ENCODE data around the gene CCN5.

CCN5 gene

DNA sequence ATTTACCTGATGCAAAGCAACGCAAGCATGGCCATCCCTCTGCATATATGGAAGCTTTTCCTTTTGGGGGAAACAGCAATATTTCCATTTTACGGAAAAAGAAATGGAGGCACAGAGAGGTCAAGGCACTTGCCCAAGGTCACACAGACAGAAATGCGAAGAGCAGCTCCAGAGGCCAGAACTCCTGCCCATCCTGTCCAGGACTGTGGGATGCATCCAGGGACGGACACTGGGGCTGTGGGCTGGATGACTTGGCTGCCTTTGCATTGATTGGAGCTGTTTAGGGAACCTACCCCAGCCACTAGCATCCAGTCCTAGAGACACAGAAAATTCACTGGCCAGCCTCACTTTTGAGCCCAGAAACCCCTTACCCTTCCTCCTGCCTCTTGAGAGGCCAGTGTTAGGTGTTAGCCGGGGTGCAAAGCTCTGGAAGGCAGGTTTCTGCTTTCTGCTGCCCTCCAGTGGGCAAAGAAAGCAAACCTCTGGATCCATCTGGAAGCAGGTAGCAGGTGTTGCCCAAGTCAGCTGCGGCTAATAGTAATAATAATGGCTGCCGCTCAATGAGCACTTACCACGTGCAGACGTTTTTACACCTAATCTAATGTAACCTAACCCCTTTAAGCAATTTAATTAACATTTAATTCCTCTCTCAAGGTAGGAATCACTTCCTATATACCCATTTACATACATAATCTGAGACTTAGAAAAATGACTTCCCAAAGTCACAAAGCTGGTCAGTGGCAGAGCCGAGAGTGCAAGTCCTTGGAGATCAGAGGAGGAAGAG lies 31.7 kb upstream of the CCN5 start:
- Histone ChIP-seq H2BK12ac (ENCODE audit: low read length in 2 of 2) (no peak overlapping the region), H2AFZ (ENCODE audit: low read depth, low read length) (no peak overlapping the region), H3K4me1 (ENCODE audit: control insufficient read depth, insufficient read depth, low read depth, low read length) (peaks cover 2% of the 10 kb centered on the region), H3K27ac (ENCODE audit: low read length, poor library complexity, severe bottlenecking) (no peak overlapping the region), H4K91ac (ENCODE audit: low read length) (no peak overlapping the region), H3K36me3 (ENCODE audit: control insufficient read depth in 1 of 2, insufficient read depth in 2 of 2, low read depth in 1 of 2, low read length in 2 of 2) (no peaks in the 10 kb centered on the region), H3K4ac (ENCODE audit: low read depth in 1 of 2, low read length in 2 of 2) (no peak overlapping the region), H4K8ac (ENCODE audit: low read length) (no peak overlapping the region), H2BK120ac (ENCODE audit: low read depth, low read length) (no peak overlapping the region), H3K23ac (ENCODE audit: low read length in 2 of 2) (no peak overlapping the region), H2AK5ac (ENCODE audit: low read length, severe bottlenecking) (no peak overlapping the region), H3K9me3 (ENCODE audit: control insufficient read depth, low read length) (no peaks in the 10 kb centered on the region), H2BK15ac (ENCODE audit: low read depth, poor library complexity, severe bottlenecking) (no peak overlapping the region), H3K14ac (ENCODE audit: low read length in 2 of 2) (no peak overlapping the region), H3K4me3 (ENCODE audit: insufficient read depth in 1 of 2, low read depth in 1 of 2, low read length in 2 of 2) (no peak overlapping the region), H3K18ac (ENCODE audit: low read depth in 1 of 2, low read length in 2 of 2) (no peak overlapping the region), H3K27me3 (ENCODE audit: control insufficient read depth in 1 of 2, insufficient read depth in 1 of 2, low read length in 2 of 2) (peaks cover 0 to 3% of the 10 kb centered on the region in 2 experiments), H2BK5ac (ENCODE audit: low read depth, low read length, poor library complexity, severe bottlenecking) (no peak overlapping the region), H3K4me2 (ENCODE audit: low read length, poor library complexity, severe bottlenecking) (no peak overlapping the region), H3K9ac (ENCODE audit: low read length) (no peak overlapping the region), H3K79me1 (replicated peaks; ENCODE audit: low read length, poor library complexity, severe bottlenecking) (no peaks in the 10 kb centered on the region)
- peak; percentile 62 for DNase-seq
- WGBS, result 42% methylated on average over 10 of the region's 10 CpGs

GRCh38 chr20:44684047-44684967 lies 30.9 kb upstream of the CCN5 start:
- WGBS, result 80% methylated on average over 5 of the region's 6 CpGs
- no peak overlapping the region for H3K27ac ChIP-seq (ENCODE audit: low read length, poor library complexity, severe bottlenecking)
- H3K4me3 ChIP-seq (ENCODE audit: insufficient read depth in 1 of 2, low read depth in 1 of 2, low read length in 2 of 2), result no peak overlapping the region

DNA sequence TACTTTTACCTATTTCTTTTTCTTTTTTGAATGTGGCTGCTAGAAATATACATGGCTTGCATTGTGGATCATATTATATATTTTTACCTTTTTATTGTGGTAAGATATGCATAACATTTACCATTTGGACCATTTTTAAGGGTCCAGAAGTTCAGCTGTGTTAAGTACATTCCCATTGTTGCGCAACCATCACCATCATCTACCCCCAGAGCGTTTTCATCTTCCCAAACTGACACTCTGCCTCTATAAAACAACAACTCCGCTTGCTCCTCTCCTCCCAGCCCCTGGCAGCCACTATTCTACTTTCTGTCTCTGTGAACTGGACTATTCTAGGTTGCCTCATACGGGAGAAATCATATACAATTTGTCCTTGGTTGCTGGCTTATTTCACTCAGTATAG lies 28.2 kb upstream of the CCN5 start:
- H2AK5ac ChIP-seq (ENCODE audit: low read length, severe bottlenecking), result no peak overlapping the region
- H3K4me2 ChIP-seq (ENCODE audit: low read length, poor library complexity, severe bottlenecking), result no peak overlapping the region
- DNase-seq, result no peak
- H3K4ac ChIP-seq (ENCODE audit: low read depth in 1 of 2, low read length in 2 of 2), result no peak overlapping the region
- H3K9me3 ChIP-seq (ENCODE audit: control insufficient read depth, low read length), result no peaks in the 10 kb centered on the region
- no peak overlapping the region for H3K23ac ChIP-seq (ENCODE audit: low read length in 2 of 2)
- H3K9ac ChIP-seq (ENCODE audit: low read length), result no peak overlapping the region
- no peak overlapping the region for H3K4me3 ChIP-seq (ENCODE audit: insufficient read depth in 1 of 2, low read depth in 1 of 2, low read length in 2 of 2)
- no peak overlapping the region for H2BK12ac ChIP-seq (ENCODE audit: low read length in 2 of 2)
- no peak overlapping the region for H2AFZ ChIP-seq (ENCODE audit: low read depth, low read length)
- H2BK5ac ChIP-seq (ENCODE audit: low read depth, low read length, poor library complexity, severe bottlenecking), result no peak overlapping the region
- no peak overlapping the region for H2BK15ac ChIP-seq (ENCODE audit: low read depth, poor library complexity, severe bottlenecking)
- H4K8ac ChIP-seq (ENCODE audit: low read length), result no peak overlapping the region
- no peaks in the 10 kb centered on the region for H3K4me1 ChIP-seq (ENCODE audit: control insufficient read depth, insufficient read depth, low read depth, low read length)
- WGBS, result 88% methylated on average over 4 of the region's 4 CpGs
- no peak overlapping the region for H4K91ac ChIP-seq (ENCODE audit: low read length)
- no peak overlapping the region for H3K14ac ChIP-seq (ENCODE audit: low read length in 2 of 2)
- H3K27me3 ChIP-seq (ENCODE audit: control insufficient read depth in 1 of 2, insufficient read depth in 1 of 2, low read length in 2 of 2), result peaks cover 0 to 3% of the 10 kb centered on the region in 2 experiments
- no peaks in the 10 kb centered on the region for H3K79me1 ChIP-seq (replicated peaks; ENCODE audit: low read length, poor library complexity, severe bottlenecking)
- no peak overlapping the region for H2BK120ac ChIP-seq (ENCODE audit: low read depth, low read length)
- H3K36me3 ChIP-seq (ENCODE audit: control insufficient read depth in 1 of 2, insufficient read depth in 2 of 2, low read depth in 1 of 2, low read length in 2 of 2), result no peaks in the 10 kb centered on the region
- no peak overlapping the region for H3K27ac ChIP-seq (ENCODE audit: low read length, poor library complexity, severe bottlenecking)
- H3K18ac ChIP-seq (ENCODE audit: low read depth in 1 of 2, low read length in 2 of 2), result no peak overlapping the region

More at GRCh38 chr20:44684047-44684967, 30.9 kb upstream of the CCN5 start:
- no peak for DNase-seq
- Histone ChIP-seq H3K79me1 (replicated peaks; ENCODE audit: low read length, poor library complexity, severe bottlenecking) (no peaks in the 10 kb centered on the region), H2AK5ac (ENCODE audit: low read length, severe bottlenecking) (no peak overlapping the region), H4K91ac (ENCODE audit: low read length) (no peak overlapping the region), H3K9ac (ENCODE audit: low read length) (peak overlapping the region; percentile 68), H2BK12ac (ENCODE audit: low read length in 2 of 2) (no peak overlapping the region), H3K4ac (ENCODE audit: low read depth in 1 of 2, low read length in 2 of 2) (no peak overlapping the region), H2BK120ac (ENCODE audit: low read depth, low read length) (no peak overlapping the region), H3K36me3 (ENCODE audit: control insufficient read depth in 1 of 2, insufficient read depth in 2 of 2, low read depth in 1 of 2, low read length in 2 of 2) (no peaks in the 10 kb centered on the region), H3K14ac (ENCODE audit: low read length in 2 of 2) (no peak overlapping the region), H2AFZ (ENCODE audit: low read depth, low read length) (no peak overlapping the region), H3K9me3 (ENCODE audit: control insufficient read depth, low read length) (no peaks in the 10 kb centered on the region), H3K18ac (ENCODE audit: low read depth in 1 of 2, low read length in 2 of 2) (peak overlapping the region in 1 of 2 experiments; percentile 14), H2BK15ac (ENCODE audit: low read depth, poor library complexity, severe bottlenecking) (no peak overlapping the region), H3K27me3 (ENCODE audit: control insufficient read depth in 1 of 2, insufficient read depth in 1 of 2, low read length in 2 of 2) (peaks cover 0 to 3% of the 10 kb centered on the region in 2 experiments), H2BK5ac (ENCODE audit: low read depth, low read length, poor library complexity, severe bottlenecking) (no peak overlapping the region), H4K8ac (ENCODE audit: low read length) (no peak overlapping the region), H3K23ac (ENCODE audit: low read length in 2 of 2) (no peak overlapping the region), H3K4me1 (ENCODE audit: control insufficient read depth, insufficient read depth, low read depth, low read length) (no peaks in the 10 kb centered on the region), H3K4me2 (ENCODE audit: low read length, poor library complexity, severe bottlenecking) (no peak overlapping the region)

DNA sequence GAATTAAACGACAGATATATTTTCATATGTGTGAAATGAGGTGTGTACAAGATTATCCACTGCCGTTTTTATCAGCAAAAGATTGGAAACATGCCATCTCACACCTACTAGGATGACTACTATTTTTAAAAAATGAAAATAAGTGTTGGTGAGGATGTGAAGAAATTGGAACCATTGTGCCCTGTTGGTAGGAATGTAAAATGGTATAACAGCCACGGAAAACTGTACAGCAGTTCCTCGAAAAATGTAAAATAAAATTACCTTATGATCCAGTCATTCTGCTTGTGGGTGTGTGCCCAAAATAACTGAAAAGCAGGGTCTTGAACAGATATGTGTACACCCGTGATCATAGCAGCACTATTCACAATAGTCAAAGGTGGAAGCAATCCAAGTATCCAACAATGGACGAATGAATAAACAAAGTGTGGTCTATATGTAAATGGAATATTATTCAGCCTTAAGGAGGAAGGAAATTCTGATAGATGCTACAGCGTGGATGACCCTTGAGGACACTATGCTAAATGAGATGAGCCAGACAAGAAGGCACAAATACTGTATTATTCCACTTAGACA lies 27.0 kb upstream of the CCN5 start:
- no peak overlapping the region for H3K4ac ChIP-seq (ENCODE audit: low read depth in 1 of 2, low read length in 2 of 2)
- no peak overlapping the region for H3K23ac ChIP-seq (ENCODE audit: low read length in 2 of 2)
- H3K9me3 ChIP-seq (ENCODE audit: control insufficient read depth, low read length), result no peaks in the 10 kb centered on the region
- H3K36me3 ChIP-seq (ENCODE audit: control insufficient read depth in 1 of 2, insufficient read depth in 2 of 2, low read depth in 1 of 2, low read length in 2 of 2), result no peaks in the 10 kb centered on the region
- no peak overlapping the region for H2BK5ac ChIP-seq (ENCODE audit: low read depth, low read length, poor library complexity, severe bottlenecking)
- 98% methylated on average over 5 of the region's 7 CpGs for WGBS
- no peak overlapping the region for H2AFZ ChIP-seq (ENCODE audit: low read depth, low read length)
- no peak overlapping the region for H3K4me3 ChIP-seq (ENCODE audit: insufficient read depth in 1 of 2, low read depth in 1 of 2, low read length in 2 of 2)
- H3K27me3 ChIP-seq (ENCODE audit: control insufficient read depth in 1 of 2, insufficient read depth in 1 of 2, low read length in 2 of 2), result no peaks in the 10 kb centered on the region
- H2BK15ac ChIP-seq (ENCODE audit: low read depth, poor library complexity, severe bottlenecking), result no peak overlapping the region
- H3K27ac ChIP-seq (ENCODE audit: low read length, poor library complexity, severe bottlenecking), result no peak overlapping the region
- no peak overlapping the region for H2BK12ac ChIP-seq (ENCODE audit: low read length in 2 of 2)
- no peaks in the 10 kb centered on the region for H3K79me1 ChIP-seq (replicated peaks; ENCODE audit: low read length, poor library complexity, severe bottlenecking)
- H2BK120ac ChIP-seq (ENCODE audit: low read depth, low read length), result no peak overlapping the region
- no peak overlapping the region for H3K18ac ChIP-seq (ENCODE audit: low read depth in 1 of 2, low read length in 2 of 2)
- H3K9ac ChIP-seq (ENCODE audit: low read length), result no peak overlapping the region
- no peak overlapping the region for H2AK5ac ChIP-seq (ENCODE audit: low read length, severe bottlenecking)
- no peak overlapping the region for H3K14ac ChIP-seq (ENCODE audit: low read length in 2 of 2)
- H4K8ac ChIP-seq (ENCODE audit: low read length), result no peak overlapping the region
- H4K91ac ChIP-seq (ENCODE audit: low read length), result no peak overlapping the region
- no peak for DNase-seq
- peaks cover 3% of the 10 kb centered on the region for H3K4me1 ChIP-seq (ENCODE audit: control insufficient read depth, insufficient read depth, low read depth, low read length)
- no peak overlapping the region for H3K4me2 ChIP-seq (ENCODE audit: low read length, poor library complexity, severe bottlenecking)

Measured in mesenchymal stem cell (in vitro differentiated cells and primary cell).